GM19372 (cell line): ENCODE data around the gene HTATIP2.
"Not testable (repeated sequence)": the region's sequence is repeated elsewhere in the genome, so short reads cannot be mapped to it uniquely, and the experiment has no call there.

Experiments used
- ATAC-seq: cut with Tn5 transposase; IDR thresholded peaks from one replicate; pipeline ENCODE4 v1.9.1; 2021; ENCODE audit warnings: mild to moderate bottlenecking, low read depth, moderate library complexity; ENCODE audit not compliant: unreplicated experiment

The HTATIP2 gene

DNA sequence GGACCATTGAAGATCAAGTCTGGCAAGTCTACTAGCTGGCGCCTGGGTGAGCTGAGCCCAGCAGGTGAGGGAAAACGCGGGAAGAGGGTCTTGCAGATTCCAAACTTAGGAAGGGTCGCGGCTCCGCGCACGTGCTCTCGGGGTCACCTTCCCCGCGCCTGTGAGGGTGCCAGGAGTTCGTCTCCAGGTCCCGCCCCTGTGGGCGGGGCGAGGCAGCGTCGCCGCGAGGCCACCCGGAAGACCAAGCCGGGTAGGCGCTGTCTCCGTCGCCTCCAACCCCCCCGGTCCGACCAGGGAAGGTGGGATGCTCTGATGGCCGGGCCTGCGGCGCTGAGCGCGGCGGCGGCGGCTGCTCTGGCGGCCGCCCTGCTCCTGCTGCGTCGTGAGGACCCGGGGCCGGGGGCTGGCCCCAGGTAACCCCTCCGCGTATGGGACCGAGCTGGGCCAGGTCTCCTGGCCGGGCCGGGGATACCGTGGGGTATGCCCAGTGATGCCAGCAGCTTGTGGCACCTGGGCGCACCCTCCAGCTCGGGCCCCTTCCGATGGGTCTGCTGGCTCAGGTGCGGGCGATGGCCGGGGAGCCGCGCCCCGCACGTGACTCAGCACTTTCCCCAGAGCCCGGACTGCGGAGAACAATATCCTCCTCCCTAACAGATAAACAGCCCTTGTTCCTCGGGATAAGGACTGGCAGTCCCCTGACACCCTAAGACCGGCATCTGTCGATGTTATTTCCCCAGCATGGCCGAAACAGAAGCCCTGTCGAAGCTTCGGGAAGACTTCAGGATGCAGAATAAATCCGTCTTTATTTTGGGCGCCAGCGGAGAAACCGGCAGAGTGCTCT is at the start of gene HTATIP2:
HTATIP2 (plus strand) TSS at position 215 of the 841 bp plus-strand sequence; CDS start at position 739, 524 bp downstream.
- peak; percentile 95 for ATAC-seq

DNA sequence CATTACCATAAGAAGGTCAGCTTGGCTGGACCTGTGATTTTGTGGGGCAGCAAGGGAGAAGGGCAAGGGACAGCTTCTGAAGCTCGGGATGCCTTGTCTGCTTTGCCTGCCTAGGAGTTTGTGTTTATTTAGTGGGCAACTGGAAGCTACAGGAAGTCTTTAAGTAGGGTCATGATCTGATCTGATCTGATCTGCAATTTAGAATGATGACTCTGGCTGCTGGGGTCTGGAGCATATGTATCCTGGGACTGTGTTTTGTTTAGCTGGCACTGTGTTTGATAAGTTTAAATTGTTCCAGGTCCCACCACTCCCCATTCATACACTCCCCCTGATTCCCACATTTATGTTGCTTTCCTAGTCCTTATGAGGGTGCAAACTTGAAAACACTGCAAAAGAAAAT is 47.7 kb upstream of the HTATIP2 start:
- ATAC-seq: no peak

DNA sequence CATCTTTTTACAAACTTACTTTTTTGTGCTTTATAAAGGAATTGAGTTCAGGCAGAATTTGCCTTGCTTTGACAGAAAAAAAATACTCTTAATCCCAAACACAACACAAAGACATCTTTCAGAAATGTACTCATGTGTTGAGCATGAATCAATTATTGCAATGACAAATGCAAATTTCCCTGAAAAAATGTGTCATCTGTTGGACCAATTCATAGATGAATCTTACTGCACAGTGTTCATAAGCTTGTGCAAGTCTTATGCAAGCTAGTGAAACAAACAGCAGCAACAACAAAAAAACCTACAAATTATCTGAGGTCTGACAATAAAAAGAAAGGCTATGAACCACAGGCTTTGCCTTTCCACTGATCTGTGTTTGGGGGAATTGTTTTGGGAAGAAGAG is 42.3 kb upstream of the HTATIP2 start:
- ATAC-seq: no peak

DNA sequence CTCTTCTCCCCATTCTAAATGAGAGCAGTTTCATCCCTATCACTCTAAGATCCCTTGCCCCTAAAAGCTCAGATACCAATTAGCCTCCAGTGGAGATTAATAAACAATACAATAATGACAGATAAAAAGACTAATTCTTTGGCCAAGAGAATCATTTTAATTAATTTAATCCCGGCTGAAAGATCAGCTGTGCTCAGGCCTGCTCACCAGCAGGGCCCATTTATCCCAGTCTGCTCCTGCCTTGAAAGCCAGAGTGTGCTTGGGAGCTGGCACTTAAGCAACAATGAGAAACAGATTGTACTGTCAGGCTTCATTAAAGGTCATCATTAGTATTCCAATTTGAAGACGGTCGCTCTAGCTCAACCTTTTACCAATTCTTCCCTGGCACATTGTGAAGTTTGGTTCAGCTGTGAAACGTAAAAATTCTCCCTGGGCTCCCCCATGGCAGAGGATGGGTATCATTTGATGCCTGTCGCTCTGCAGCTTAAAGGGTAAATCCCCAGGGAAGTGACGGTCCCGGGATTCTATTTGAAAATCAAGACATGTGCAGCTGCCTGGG is 36.1 kb upstream of the HTATIP2 start:
- no peak for ATAC-seq

DNA sequence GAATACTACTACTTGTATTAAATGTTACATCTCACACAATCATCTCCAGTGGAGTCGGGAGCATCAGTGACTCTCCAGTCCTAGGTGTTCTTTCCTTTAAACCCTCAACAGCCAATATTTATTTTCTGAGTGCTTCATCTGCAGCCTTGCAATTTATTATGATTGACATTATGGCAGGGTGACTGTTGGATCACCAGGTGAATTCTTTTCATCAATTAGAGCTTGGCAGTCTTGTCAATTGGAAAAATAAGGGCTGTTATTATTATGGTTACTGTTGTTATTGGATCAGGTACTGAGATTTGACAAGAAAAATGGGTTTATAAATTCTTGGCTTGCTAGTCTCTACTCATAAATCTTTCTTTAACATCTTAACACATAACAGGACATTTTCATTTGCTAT is 27.5 kb upstream of the HTATIP2 start:
- no peak for ATAC-seq

DNA sequence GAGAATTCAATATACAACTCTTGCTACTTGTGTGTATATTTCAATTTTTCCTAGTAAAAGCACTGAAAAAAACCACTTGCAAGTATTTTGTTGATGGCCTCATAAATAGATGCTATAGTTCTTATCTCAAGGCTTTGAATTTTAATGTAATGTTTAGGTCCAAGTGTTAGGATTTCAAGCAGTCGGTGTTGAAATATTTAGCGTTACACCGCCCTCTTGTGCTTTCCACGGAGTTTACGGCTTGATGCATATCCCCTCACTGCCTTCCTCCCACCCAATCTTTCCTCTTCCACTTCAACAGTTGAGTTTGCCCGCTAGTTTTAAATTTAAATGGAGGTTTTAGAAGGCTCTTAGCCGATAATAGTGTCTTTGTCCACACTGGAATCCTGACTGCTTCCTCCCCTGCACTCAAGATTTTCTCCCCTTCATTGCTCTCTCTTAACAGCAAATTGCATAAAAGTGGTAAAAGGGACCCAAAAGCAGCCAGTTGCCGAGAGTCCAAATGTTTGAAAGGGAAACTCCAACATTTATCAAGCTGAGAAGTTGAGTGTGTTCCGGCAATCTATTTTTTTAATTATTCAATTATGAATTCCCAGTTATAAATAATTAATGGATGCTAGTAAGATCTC is 25.9 kb upstream of the HTATIP2 start:
- ATAC-seq: no peak

DNA sequence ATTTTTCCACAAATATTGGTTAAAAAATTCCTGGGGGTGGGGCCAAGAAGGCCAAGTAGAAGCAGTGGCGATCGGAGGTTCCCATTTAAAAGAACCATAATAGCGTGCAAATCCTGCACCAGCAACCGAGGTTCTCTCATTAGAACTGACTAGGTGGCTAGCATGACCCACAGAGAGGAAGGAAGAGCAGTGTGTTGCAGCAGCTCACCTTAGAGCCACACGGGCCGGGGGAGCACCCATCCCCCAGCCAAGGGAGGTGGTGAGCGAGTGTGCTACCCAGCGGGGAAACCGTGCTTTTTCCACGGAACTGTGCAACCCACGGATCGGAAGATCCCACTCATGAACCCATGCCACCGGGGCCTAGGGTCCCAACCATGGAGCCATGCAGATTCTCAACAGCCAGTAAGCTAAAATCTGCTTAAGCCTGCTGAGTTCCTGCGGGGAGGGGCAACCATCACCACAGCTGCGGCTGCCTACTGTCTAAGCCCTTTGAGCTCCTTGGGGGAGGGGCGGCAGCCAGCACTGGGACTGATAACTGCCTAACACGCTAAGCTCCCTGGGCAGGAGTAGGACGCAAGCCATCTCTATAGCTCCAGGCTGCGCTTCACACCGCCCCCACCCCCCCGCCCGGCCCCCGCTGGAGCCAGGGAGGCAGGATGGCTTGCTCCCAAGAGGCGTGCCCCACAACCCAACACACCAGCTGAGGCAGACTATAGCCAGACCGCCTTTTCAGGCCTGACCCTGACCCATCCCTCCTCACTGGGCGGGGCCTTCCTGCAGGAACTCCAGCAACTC is 21.0 kb upstream of the HTATIP2 start:
- ATAC-seq: no peak

DNA sequence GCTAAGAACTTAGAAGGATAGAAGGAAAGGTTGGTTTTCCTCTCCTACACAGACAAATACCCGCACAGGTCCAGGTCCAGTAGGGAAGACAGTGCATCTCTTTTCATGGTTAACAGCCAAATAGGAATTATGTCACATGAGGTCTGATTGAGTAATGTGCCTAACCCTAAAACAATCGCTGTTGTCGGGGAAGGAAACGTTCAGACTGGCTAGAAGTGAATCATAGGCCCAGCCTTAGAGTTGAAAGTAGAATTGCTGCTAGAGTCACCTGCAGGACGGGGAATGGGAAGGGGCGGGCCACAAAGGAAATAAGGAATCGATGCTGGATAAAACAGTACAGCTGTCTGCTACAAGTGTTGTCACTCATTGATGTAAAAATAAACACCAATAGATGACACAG is 12.4 kb upstream of the HTATIP2 start:
- no peak for ATAC-seq

DNA sequence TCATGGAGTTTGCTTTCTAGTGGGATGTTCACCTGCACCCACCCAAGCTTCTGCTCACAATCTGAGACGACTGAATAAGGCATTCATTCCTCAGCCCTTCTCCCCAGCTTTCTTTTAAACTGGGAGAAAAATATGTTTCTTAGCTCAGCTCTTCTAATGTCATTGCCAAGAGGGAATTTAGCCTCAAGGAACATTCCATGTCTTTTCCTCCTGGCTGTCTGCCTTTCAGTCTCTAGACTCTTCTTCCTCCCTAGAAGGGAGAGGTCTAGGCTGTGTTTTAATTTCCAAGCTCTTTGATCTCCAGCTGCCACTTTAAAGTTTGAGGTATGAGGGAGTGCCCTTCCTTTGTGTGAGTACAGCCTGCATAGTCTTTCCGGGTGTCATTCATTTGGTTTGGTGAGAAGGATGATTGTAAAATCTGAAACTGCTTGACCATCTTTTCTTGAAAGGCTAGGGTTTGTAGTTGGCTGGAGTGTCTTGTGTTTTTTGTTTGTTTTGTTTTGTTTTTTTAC is 11.7 kb upstream of the HTATIP2 start:
- no peak for ATAC-seq

DNA sequence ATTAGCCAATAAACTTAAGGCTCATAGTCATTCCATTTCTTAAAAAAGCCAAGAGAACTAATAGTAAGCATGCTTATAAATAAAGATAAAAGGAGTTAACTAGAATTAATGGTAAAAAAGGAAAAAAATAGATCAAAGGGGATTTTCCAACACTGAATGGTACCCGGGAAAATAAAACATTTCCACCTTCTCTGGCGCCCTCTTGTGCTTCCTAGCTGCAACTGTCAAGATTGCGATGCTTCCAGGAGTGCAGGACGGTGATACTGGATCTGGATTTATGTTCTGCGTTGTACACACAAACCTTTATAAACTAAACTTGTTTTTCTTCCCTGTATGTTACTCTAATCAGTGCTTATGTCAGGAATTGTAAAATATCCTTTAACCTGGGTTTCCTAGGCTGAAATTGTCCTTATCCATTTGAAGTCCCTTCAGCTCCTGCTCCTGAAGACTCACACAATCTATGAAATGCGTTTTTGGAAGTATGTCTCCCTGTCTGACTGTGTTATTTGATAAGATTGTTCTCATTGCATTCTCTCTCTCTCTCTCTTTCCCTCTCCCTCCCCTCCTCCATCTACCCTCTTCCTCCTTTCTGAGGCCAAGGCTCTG is 9.6 kb upstream of the HTATIP2 start:
- no peak for ATAC-seq

DNA sequence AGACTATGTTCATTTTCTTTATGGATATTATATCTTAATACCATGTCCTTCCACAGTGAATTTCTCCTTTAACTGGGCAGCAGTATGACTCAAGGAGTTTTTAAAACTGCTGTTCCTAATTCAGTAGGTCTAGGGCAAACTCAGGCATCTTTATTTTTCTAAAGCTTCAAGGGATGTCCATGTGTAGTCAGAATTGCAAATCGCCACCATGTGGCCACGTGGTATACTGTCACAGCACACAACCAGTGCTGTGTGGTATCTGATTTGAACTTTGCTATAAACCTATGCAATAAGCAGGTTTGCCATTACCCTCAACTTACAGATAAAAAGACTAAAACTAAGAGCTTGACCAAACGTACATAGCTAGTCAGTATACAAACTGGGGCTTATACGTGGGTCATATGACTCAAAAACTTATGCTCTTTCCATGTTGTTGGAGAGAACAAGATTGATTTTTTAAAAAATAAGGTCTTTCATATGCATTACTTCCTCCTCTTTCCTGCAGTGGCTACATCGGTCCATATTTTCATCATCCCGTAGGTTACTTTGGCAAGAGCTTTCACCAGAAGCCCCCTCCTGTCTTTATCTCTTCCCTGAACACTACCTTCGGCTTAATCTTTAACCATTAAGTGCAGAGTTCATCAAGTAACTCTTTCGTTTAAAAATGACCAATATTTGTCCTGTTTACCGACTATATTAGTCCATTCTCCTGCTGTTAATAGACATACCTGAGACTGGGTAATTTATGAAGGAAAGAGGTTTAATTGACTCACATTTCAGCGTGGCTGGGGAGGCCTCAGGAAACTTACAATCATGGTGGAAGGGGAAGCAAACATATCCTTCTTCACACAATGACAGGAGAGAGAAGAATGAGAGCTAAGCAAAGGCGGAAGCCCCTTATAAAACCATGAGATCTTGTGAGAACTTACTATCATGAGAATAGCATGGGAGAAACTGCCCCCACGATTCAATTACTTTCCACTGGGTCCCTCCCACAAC is 8.0 kb upstream of the HTATIP2 start:
- ATAC-seq: peak; percentile 77

DNA sequence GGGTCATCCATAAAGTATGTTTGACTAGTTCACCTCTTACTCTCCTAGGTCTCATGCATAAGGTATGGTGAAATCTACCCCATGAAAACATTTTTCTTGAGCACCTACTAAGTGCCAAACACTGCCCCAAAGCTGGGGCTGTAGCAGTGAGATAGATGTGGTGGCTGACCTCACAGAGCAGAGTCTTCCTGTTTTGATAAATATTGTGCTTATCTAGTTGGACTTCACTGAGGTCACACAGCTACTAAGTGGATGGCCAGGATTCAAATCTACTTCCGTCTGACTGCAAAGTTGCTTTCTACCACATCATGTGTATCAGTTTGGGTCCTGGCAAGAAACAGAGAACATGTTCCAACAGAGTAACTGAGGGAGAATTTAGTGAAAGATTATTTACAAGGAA is 6.4 kb upstream of the HTATIP2 start:
- ATAC-seq: no peak

DNA sequence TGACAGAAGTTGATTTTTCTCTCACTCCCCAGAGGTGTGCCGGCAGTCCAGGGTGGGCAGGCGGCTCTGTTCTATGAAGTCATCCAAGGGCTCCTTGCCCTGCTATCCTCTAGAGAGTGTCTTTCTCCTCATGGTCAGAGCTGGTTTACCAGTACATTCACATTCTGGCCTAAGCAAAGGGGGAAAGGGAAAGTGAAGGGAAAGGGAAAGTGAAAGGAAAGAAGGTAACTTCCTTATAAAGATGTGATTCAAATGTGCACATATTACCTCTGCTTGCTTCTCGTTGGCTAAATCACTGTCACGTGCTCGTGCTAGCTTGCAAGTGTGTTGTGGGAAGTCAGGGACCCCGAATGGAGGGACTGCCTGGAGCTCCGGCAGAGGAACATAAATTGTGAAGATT is 2.9 kb upstream of the HTATIP2 start:
- no peak for ATAC-seq

DNA sequence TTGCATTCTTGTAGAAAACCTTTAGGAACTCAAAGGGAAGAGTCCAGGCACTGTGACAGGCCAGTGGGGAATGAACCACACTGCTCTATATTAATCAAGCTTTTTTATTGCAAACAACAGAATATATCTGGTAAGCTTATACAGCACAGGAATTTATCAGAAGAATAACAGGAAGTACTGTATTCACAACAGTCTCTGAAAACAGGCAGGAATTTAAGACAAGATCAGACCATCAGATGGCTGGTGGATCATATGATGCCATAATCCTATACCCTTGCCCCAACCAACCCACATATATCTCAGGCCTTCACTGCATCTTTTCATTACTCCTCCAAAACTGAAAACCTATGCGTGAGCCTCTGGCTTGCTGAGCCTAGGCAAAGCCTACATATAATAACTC is 1.0 kb upstream of the HTATIP2 start:
- ATAC-seq: no peak

DNA sequence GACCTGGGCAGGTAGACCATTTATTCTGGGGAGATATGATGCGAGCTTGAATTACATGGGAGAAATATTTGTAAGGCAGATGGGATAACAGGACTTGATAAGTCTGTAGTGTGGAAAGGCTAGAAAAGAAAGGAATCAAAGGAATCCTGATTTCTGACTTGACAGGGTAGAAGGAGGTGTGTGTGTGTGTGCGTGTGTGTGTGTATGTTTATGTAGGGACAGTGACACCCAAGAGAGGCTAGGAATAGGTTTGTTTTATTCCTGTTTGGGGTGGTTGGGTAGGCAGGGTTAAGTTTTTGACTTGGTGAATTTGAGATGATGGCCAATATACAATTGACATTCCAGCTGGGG is 390 bp upstream of the HTATIP2 start:
- ATAC-seq: peak; percentile 14

DNA sequence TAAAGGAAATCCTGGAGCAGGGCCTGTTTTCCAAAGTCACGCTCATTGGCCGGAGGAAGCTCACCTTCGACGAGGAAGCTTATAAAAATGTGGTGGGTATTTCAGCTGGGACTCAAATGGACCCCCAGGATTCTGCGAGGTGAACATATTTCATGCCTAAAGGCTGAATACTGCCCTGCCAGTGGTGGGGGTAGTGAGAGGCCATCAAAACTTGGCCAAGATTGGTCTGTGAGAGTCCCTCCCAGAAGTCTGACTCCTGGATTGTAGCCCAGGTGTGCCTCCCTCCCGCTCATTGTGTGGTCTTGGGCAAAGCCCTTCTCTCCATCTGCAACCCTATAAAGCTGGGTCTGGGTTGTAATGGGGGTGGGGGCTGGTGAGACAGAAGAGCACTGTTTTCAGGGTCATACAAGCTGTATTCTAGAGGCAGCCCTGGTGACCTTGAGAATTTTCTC is 853 bp downstream of the HTATIP2 start:
- no peak for ATAC-seq

DNA sequence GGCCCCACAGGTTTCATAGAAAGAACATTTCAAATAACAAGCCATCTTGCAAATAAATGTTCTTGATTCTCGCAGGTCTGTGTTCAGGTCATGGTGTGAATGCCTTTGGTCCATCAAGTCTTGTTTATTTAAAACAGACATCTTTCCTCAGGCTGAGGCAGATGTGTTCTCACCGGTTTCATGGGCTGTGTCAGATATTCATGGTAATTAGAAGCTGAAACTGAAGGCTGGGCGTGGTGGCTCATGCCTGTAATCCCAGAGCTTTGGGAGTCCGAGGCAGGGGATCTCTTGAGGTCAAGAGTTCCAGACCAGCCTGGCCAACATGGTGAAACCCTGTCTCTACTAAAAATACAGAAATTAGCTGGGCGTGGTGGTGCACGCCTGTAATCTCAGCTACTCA is 2.0 kb downstream of the HTATIP2 start:
- not testable (repeated sequence) for ATAC-seq

DNA sequence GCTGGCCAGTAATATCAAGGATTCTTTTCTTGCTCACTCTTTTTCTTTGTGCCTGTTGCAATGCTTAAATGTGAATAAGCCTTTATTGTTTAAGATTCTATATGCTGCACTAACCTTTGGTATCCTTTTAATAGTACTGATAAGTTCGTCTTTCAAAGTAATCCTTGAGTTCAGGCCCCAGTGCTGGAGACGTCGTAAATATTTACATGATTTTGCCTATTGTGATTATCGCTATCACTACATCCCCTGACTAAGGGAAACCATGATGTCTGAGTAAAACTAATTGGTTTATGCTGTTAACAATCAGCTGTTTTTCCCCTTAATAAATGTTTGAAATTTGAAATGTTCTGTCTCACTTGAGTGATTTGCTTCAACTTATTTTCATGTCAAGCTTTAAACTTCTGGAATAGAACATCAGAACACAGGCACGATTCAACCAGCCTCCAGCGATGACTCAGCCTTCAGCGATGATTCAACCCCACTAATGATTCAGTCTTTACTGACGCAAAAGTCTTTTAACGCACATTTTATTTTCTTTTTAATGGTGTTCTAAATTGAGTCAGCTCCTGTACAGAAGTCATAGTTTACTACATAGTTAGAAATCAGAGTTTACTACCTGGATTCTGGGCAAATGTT is 3.9 kb downstream of the HTATIP2 start:
- no peak for ATAC-seq

DNA sequence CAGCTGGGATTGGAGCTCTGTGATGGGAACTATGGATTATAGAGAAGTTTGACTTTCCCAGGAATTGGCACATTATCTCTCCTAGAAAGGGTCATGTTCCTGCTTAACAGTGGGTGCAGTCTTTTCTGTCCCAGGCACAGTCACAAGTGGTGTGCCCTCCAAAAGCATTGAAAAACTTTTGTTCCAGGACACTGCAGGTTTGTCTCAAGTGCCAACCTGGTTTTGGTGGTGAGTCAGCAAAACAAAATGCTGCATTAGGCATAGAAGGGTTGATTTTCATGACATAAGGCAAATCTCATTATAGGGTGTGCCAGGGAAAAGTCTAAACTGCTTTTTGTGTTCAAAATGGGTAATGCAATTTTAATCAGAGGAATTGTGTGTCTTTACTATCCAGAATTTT is 4.9 kb downstream of the HTATIP2 start:
- ATAC-seq: no peak
